Fibroblast of mammary gland (primary cell): Measurements from ENCODE around the gene LYRM1.

Experiments used
- DNase-seq: peaks from one replicate; pipeline ENCODE4 v3.0.0-alpha.2; 2010; ENCODE audit warnings: low read depth
- H3K4me3 ChIP-seq: 2 replicates; pipeline ENCODE4 v1.5.1; 2011; ENCODE audit warnings: low read depth, mild to moderate bottlenecking, low read length, moderate library complexity; ENCODE audit not compliant: control insufficient read depth
- TF ChIP-seq, protein P1 (sequence below): conservative IDR thresholded peaks from 2 replicates; pipeline ENCODE4 v1.5.1; 2011; ENCODE audit warnings: low read depth, low read length, inconsistent platforms; ENCODE audit not compliant: control insufficient read depth, insufficient read depth

Gene LYRM1

DNA sequence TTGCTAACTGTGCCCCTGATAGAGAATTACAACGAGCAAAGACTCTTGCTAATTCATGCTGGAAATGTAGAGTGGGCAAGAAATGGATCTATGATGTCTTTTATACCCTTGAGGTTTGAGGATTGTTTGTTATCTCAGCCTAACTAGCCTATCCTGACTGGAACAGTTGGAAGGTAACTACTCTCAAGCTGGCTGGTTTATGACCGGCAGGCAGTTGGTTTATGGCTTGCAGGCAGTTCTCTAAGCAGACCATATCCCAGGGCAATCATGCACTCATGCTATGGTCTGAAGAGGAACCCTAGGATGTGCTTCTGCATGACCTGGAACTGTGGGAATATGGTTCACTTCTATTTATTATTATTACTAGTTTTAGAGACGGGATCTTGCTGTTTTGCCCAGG, 49.1 kb downstream of the LYRM1 start:
- TF ChIP-seq, protein P1, sequence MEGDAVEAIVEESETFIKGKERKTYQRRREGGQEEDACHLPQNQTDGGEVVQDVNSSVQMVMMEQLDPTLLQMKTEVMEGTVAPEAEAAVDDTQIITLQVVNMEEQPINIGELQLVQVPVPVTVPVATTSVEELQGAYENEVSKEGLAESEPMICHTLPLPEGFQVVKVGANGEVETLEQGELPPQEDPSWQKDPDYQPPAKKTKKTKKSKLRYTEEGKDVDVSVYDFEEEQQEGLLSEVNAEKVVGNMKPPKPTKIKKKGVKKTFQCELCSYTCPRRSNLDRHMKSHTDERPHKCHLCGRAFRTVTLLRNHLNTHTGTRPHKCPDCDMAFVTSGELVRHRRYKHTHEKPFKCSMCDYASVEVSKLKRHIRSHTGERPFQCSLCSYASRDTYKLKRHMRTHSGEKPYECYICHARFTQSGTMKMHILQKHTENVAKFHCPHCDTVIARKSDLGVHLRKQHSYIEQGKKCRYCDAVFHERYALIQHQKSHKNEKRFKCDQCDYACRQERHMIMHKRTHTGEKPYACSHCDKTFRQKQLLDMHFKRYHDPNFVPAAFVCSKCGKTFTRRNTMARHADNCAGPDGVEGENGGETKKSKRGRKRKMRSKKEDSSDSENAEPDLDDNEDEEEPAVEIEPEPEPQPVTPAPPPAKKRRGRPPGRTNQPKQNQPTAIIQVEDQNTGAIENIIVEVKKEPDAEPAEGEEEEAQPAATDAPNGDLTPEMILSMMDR, result no peak
- no peak for DNase-seq
- no peak overlapping the region for H3K4me3 ChIP-seq

DNA sequence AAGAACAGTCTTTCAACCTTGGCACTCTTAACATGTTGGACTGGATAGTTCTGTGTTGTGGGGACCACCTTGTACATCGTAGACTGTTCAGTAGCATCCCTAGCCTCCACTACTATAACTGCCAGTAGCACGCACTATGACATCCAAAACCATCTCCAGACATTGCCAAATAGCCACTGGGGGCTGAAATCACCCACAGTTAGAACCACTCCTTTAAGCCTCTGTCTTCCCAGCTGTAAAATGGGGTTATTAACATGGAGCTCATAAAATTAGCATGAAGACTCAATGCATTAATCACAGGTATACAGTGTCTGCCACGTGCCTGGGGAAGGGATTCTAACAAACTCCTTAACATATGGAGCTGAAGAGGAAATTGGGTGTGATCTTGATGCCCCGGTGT, 49.7 kb downstream of the LYRM1 start:
- TF ChIP-seq, protein P1, result no peak
- no peak overlapping the region for H3K4me3 ChIP-seq
- DNase-seq, result no peak

DNA sequence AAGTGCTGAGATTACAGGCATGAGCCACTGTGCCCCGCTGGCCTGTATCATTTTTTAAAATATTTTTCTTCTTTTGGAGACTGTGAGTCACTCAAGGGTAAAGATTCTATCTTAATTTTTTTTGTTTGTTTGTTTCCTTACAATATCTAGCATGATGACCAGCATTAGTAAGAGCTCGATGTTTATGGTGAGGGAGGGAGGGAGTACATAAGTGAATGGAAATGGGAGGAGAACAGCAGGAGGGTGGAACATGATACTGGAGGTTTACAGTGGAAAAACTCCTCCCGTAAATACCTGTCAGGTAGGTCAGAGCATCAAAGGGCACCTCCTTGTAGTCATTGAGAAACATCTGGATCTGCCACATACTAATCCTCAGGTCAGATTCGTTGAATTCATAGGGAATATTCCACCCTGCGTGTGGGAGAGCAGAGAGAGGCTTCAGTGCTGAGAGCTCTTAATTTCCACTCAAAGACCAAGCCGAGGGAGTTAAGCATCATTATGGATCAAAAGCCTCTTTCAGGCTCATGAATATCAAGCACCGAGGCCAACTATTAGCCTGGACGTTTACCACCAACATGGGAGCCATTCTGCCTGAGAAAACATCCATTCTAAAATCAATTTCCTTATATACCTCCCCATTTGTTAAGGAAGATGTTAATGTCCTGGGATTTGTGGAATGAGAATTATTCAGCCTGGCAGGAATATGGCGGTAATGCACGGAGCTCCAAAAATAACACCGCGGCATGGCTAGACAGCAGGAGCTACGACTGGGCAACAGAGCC, 51.8 kb downstream of the LYRM1 start:
- no peak overlapping the region for H3K4me3 ChIP-seq
- TF ChIP-seq, protein P1, result no peak
- DNase-seq, result no peak

DNA sequence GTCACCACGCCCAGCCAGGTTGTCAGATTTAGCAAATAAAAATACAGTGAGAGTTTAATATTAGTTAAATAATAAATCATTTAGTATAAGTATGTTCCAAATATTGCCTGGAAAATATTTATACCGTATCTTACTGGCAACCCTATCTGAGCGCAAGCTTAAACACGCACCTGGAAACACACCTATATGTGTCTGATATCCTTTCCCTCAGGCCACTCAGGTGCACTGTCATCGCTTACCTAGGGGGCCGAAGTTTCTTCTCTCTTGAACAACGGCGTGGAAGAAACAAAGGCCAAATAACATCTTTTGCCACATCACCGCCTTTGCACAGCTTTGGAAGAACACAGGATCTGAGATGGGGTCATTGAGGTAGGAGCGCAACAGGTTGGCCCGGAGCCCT, 54.0 kb downstream of the LYRM1 start:
- TF ChIP-seq, protein P1, result no peak
- no peak for DNase-seq
- H3K4me3 ChIP-seq, result no peak overlapping the region

GRCh38 chr16:20956319-20956718, 55.7 kb downstream of the LYRM1 start:
- TF ChIP-seq, protein P1, result peak; percentile 9
- peak; percentile 59 for DNase-seq
- H3K4me3 ChIP-seq, result no peak overlapping the region

DNA sequence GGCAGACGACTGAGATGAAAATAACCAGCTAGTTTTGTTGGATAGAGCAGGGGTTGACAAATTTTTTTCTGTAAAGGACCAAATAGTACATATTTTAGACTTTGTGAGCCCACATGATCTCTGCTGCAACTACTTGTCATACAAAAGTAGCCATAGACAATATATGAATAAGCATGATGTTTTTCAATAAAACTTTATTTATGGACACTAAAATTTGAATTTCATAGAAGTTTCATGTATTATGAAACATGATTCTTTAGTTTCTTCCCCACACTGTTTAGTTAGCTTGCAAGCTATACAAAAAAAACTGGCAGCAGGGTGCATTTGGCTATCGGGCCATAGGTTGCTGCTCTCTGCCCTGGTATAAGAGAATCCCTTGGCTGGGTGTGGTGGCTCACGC, 56.6 kb downstream of the LYRM1 start:
- no peak overlapping the region for H3K4me3 ChIP-seq
- no peak for DNase-seq
- TF ChIP-seq, protein P1, result no peak
